ENCODE results near the gene SLC9A2.

DNA sequence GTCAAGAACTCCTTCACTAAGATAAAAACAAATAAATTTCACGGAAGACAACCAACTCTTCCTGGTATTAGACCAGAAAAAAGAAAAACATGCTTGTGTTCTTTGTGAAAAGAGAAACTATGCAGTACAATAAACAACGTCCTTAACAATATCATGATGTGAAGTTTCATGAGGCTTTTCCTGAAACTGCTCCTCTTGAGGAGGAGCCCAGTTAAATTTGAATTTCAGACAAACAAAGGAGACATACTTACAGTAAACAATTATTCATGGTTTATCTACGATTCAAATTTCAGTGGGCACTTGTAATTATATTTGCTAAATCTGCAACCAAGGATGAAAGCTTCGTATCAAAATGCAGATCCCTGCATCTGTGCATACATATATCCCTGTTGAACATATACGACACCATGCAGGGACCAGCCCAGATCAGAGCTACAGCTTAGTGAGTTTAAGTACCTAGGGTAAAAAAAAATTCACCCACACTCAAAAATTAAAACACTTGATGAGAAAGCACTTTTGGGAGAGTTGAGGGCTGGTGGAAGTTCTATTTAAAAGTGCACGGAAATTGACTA, 24.8 kb upstream of the SLC9A2 start:
- TF ChIP-seq POLR2A (IDR thresholded peaks at IDR 0.05; ENCODE audit: low read depth, low read length): no peak
- TF ChIP-seq POU2F2 (IDR thresholded peaks at IDR 0.05; ENCODE audit: low read depth, low read length): no peak
- no peak for TF ChIP-seq POLR2AphosphoS5 (IDR thresholded peaks at IDR 0.05; ENCODE audit: low read depth, low read length)

Data from GM12891 (cell line).